Erythroblast (primary cell): Measurements from ENCODE around the gene TADA2A.

ENCODE experiments used
- GATA1 ChIP-seq: IDR thresholded peaks from 2 replicates; pipeline ENCODE4 v1.6.1; 2011; ENCODE audit warnings: low read depth, mild to moderate bottlenecking, control low read depth, low read length, moderate library complexity
- POLR2A ChIP-seq: IDR thresholded peaks from 2 replicates; pipeline ENCODE4 v1.6.1; 2011; ENCODE audit warnings: mild to moderate bottlenecking, low read length

- TF ChIP-seq POLR2A (no peak), GATA1 (no peak)
Measured at GRCh38 chr17:37430051-37430627, 23.5 kb downstream of the TADA2A start.
